Pancreas (tissue), 10 donors: Measurements from ENCODE around the gene PXMP4. TPM values are rescaled to one million over a fixed set of nuclear protein-coding genes. Genes with fewer than 3 reads are reported as not detected.

Experiments
- ATAC-seq, 4 donors: fragments of 200-7000 bp; cut with Tn5 transposase; one replicate each; pipeline versions ENCODE4 v1.8.0 to v1.9.1; 2020; ENCODE audit warnings: mild to moderate bottlenecking in 4 of 4, moderate library complexity in 4 of 4
- DNase-seq, 6 donors: peaks; one replicate each; pipeline ENCODE4 v3.0.0-alpha.2; 2020
- FAIRE-seq: peaks from 2 replicates; lab custom pipeline; 2012; peaks lifted over from hg19 to GRCh38; lab: Jason Lieb, UNC
- H3K27ac ChIP-seq, 4 donors: fragments of 200-600 bp; sonication (generic); 1 replicate in 3 of 4; 2 replicates in 1 of 4; pipeline versions ENCODE4 v1.5.0 to v1.8.0; 2020
- H3K27me3 ChIP-seq, 4 donors: fragments of 200-600 bp; one replicate each; pipeline ENCODE4 v1.8.0; 2021
- H3K36me3 ChIP-seq, 3 donors: fragments of 200-600 bp; sonication (generic) in 1 of 3; one replicate each; pipeline versions ENCODE4 v1.5.0 to v1.8.0; 2020 to 2021
- H3K4me1 ChIP-seq, 3 donors: fragments of 200-600 bp; one replicate each; pipeline ENCODE4 v1.8.0; 2021
- H3K4me3 ChIP-seq, 4 donors: fragments of 200-600 bp; sonication (generic) in 2 of 4; one replicate each; pipeline versions ENCODE4 v1.5.0 to v1.8.0; 2020 to 2021
- H3K9me3 ChIP-seq, 4 donors: fragments of 200-600 bp; one replicate each; pipeline ENCODE4 v1.8.0; 2021
- CTCF ChIP-seq, 4 donors: fragments of 200-600 bp; sonication (generic) in 3 of 4; IDR thresholded peaks; one replicate each; pipeline versions ENCODE4 v1.5.0 to v1.8.0; 2021; ENCODE audit warnings: antibody characterized with exemption in 4 of 4
- WGBS, 2 donors: extraction: QIAGEN DNeasy Blood & Tissue Kit; methylation state at CpG; one replicate each; pipeline ENCODE4 v1.1.7; 2013; 5-methylcytosine and 5-hydroxymethylcytosine counted together
- intact Hi-C, 3 donors: fragments of 100-400 bp; cut with DNase I; formaldehyde crosslinking; loops; one replicate each; pipeline versions ENCODE4 v1.11.1 to v1.14.2; 2022
- polyA plus RNA-seq, 2 donors: library from polyadenylated mRNA; stranded (reverse); fragments of 200-250 nt; gene quantifications; one replicate each; pipeline ENCODE4 v1.2.3, GENCODE V29; 2013
- total RNA-seq, 6 donors: library from RNA; stranded (reverse); fragmentation: NEBNext Ultra II Directional in 4 of 6; extraction: Animal tissue kit (Norgen Biotek cat#: 25700) in 4 of 6; gene quantifications; one replicate each; pipeline versions ENCODE4 v1.2.1 to v1.2.4, GENCODE V29; 2021 to 2023
- donor health status: healthy with polysubstance abuse.
- donor health status: DM: no; HTN: no; CAD: no; lungs with moderate emphysema.
- donor health status: DM: no; HTN: no; CAD: no.
- donor health status: control.
- donor health status: control.
- donor health status: Bipolar disorder and iron deficiency.
- donor health status: DM: yes; HTN: yes; CAD: no.
- donor health status: DM: no; HTN: no; CAD: no.
- donor health status: DM: no; HTN: no; CAD: no.
- donor health status: DM: yes; HTN: yes; CAD: no.

The PXMP4 gene
- total and polyA plus RNA-seq, 8 donors: 2.1 to 8.2 (median 5.4) TPM

- FAIRE-seq: no peak
- DNase-seq: no peak
- no peaks in the 10 kb centered on the region for H3K27me3 ChIP-seq
- intact Hi-C loops: no loop called here
- no peaks in the 10 kb centered on the region for H3K9me3 ChIP-seq
- TF ChIP-seq CTCF (IDR thresholded peaks at IDR 0.05): no peak
- ATAC-seq: no peak
- H3K27ac ChIP-seq: no peak overlapping the region
- no peaks in the 10 kb centered on the region for H3K4me1 ChIP-seq
- H3K4me3 ChIP-seq: no peak overlapping the region
- no peaks in the 10 kb centered on the region for H3K36me3 ChIP-seq
- WGBS, 2 donors: 79 to 82% methylated on average over 6 of the region's 6 CpGs
Measured at GRCh38 chr20:33694639-33695012, 25.5 kb downstream of the PXMP4 start.

GRCh38 chr20:33693741-33694638 lies 26.1 kb downstream of the PXMP4 start:
- TF ChIP-seq CTCF (IDR thresholded peaks at IDR 0.05): no peak
- Histone ChIP-seq H3K27me3 (no peaks in the 10 kb centered on the region), H3K36me3 (no peaks in the 10 kb centered on the region), H3K27ac (no peak overlapping the region), H3K9me3 (no peaks in the 10 kb centered on the region), H3K4me1 (no peaks in the 10 kb centered on the region), H3K4me3 (no peak overlapping the region)
- DNase-seq (peak in 1 of 6 donors; percentile 50), ATAC-seq (peak in 1 of 4 donors; percentile 37), FAIRE-seq (no peak)
- intact Hi-C loops: no loop called here
- WGBS, 2 donors: 85 to 90% methylated on average over 14 to 17 of the region's 17 CpGs

- ATAC-seq (no peak), FAIRE-seq (no peak), DNase-seq (peak in 1 of 6 donors; percentile 6)
- no peaks in the 10 kb centered on the region for H3K4me1 ChIP-seq
- H3K4me3 ChIP-seq: no peak overlapping the region
- H3K9me3 ChIP-seq: no peaks in the 10 kb centered on the region
- 81% methylated on average over 5 of the region's 5 CpGs for WGBS, 2 donors
- no peaks in the 10 kb centered on the region for H3K36me3 ChIP-seq
- H3K27me3 ChIP-seq: no peaks in the 10 kb centered on the region
- H3K27ac ChIP-seq: no peak overlapping the region
- TF ChIP-seq CTCF (IDR thresholded peaks at IDR 0.05): no peak
- intact Hi-C loops: no loop called here
Measured at GRCh38 chr20:33693289-33693688, 26.8 kb downstream of the PXMP4 start.

GRCh38 chr20:33689973-33690372 lies 30.1 kb downstream of the PXMP4 start:
- no peak overlapping the region for H3K27ac ChIP-seq
- no peak overlapping the region for H3K4me3 ChIP-seq
- intact Hi-C loops: no loop called here
- 71 to 85% methylated on average over 4 of the region's 4 CpGs for WGBS, 2 donors
- TF ChIP-seq CTCF (IDR thresholded peaks at IDR 0.05): no peak
- FAIRE-seq: no peak
- H3K36me3 ChIP-seq: no peaks in the 10 kb centered on the region
- no peak for ATAC-seq
- H3K4me1 ChIP-seq: no peaks in the 10 kb centered on the region
- no peaks in the 10 kb centered on the region for H3K9me3 ChIP-seq
- H3K27me3 ChIP-seq: no peaks in the 10 kb centered on the region
- no peak for DNase-seq

- 91 to 92% methylated on average over 1 of the region's 1 CpG for WGBS, 2 donors
- no peak overlapping the region for H3K4me3 ChIP-seq
- H3K4me1 ChIP-seq: no peaks in the 10 kb centered on the region
- no peak for TF ChIP-seq CTCF (IDR thresholded peaks at IDR 0.05)
- DNase-seq (no peak), ATAC-seq (no peak), FAIRE-seq (no peak)
- intact Hi-C loops: no loop called here
- no peaks in the 10 kb centered on the region for H3K9me3 ChIP-seq
- H3K27me3 ChIP-seq: no peaks in the 10 kb centered on the region
- no peak overlapping the region for H3K27ac ChIP-seq
- H3K36me3 ChIP-seq: no peaks in the 10 kb centered on the region
Measured at GRCh38 chr20:33689493-33689892, 30.6 kb downstream of the PXMP4 start.
